Activated CD4-positive, alpha-beta memory T cell treated with anti-CD3 and anti-CD28 coated beads for 36 hours (primary cell): ENCODE results near the gene PCDHGC5. TPM values are rescaled to one million over a fixed set of nuclear protein-coding genes. Genes with fewer than 3 reads are reported as not detected.

ENCODE experiments used
- CTCF ChIA-PET: fragments of 350-600 bp; sonication (Branson Sonifier 250); formaldehyde crosslinking; loops from one replicate; lab custom pipeline; 2021; ENCODE audit warnings: antibody characterized with exemption, inconsistent platforms; lab: Charles Lee
- POLR2A ChIA-PET: fragments of 350-600 bp; sonication (Branson Sonifier 250); formaldehyde crosslinking; loops from one replicate; lab custom pipeline; 2021; ENCODE audit warnings: antibody characterized with exemption; lab: Charles Lee
- DNase-seq: peaks from one replicate; pipeline ENCODE4 v3.0.0-alpha.2; 2020
- H3K27ac Mint-ChIP-seq: one replicate; pipeline ENCODE4 v1.8.0; 2021; ENCODE audit warnings: mixed read lengths
- H3K27me3 Mint-ChIP-seq: one replicate; pipeline ENCODE4 v1.8.0; 2021; ENCODE audit warnings: mixed read lengths
- H3K36me3 Mint-ChIP-seq: one replicate; pipeline ENCODE4 v1.8.0; 2021; ENCODE audit warnings: mixed read lengths
- H3K4me1 Mint-ChIP-seq: one replicate; pipeline ENCODE4 v1.8.0; 2021; ENCODE audit warnings: low read depth, mixed read lengths
- H3K4me3 Mint-ChIP-seq: one replicate; pipeline ENCODE4 v1.8.0; 2021; ENCODE audit warnings: mild to moderate bottlenecking, mixed read lengths
- H3K9me3 Mint-ChIP-seq: one replicate; pipeline ENCODE4 v1.8.0; 2021; ENCODE audit warnings: mixed read lengths
- intact Hi-C: fragments of 100-400 bp; cut with micrococcal nuclease; formaldehyde crosslinking; loops from one replicate; pipeline ENCODE4 v1.15.1; 2023
- total RNA-seq, 2 experiments: library from RNA; stranded (reverse); gene quantifications; one replicate each; pipeline ENCODE4 v1.2.3, GENCODE V29; 2021

The PCDHGC5 gene
- total RNA-seq, result not detected

DNA sequence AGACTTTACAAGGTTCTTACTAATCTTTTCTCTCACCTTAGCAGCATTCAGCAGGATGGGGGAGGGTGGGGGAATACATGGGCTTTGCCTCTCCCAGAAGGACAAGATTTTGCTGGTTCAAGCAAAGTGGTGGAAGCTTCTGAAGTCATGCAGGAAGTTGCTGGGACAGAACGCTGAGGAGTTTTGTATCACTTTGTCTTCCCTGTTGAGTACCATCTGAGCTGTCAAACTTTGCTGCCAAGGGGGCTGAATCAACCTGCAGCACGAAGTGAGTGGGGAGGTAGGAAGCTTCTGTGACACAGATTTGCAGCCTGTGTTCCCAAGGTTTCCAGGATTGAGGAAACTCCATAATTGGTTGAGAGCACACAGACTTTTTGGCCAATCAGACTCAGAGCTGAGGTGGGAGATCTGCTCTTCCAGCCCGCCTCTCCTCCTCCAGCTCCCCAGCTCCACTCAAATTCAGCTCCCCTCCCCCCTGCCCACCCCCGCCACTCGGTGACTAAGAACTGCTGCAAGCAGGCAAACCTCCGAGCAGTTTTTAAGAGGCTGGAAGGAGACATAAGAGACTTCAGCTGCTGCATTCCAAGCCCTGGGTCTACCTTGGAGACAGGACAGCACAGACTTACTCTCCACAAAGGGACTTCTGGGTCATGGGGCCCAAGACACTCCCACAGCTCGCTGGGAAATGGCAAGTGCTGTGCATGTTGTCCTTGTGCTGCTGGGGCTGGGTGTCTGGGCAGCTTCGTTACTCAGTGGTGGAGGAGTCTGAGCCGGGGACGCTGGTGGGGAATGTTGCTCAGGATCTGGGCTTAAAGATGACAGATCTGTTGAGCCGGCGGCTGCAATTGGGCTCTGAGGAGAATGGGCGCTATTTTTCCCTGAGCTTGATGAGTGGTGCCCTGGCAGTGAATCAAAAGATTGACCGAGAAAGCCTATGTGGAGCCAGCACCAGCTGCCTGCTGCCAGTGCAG lies at the start of gene PCDHGC5:
PCDHGC5 (plus strand) TSS at position 491 of the 971 bp plus-strand sequence; CDS start at position 651, 160 bp downstream.
- no peaks in the 10 kb centered on the region for H3K36me3 Mint-ChIP-seq
- peaks cover 17% of the 10 kb centered on the region for H3K4me1 Mint-ChIP-seq
- no peak within 1 kb of the TSS for H3K27ac Mint-ChIP-seq
- peaks cover 78% of the 10 kb centered on the region for H3K27me3 Mint-ChIP-seq
- ChIA-PET CTCF (no interaction called here), POLR2A (no interaction called here)
- no peak for DNase-seq
- H3K4me3 Mint-ChIP-seq, result no peak within 1 kb of the TSS
- H3K9me3 Mint-ChIP-seq, result no peaks in the 10 kb centered on the region
- intact Hi-C loops, result no loop called here

GRCh38 chr5:141439411-141440141 lies 49.3 kb upstream of the PCDHGC5 start:
- Mint-ChIP-seq H3K9me3 (no peaks in the 10 kb centered on the region), H3K4me1 (no peaks in the 10 kb centered on the region), H3K27me3 (peaks cover 10% of the 10 kb centered on the region), H3K4me3 (no peak overlapping the region), H3K27ac (no peak overlapping the region), H3K36me3 (no peaks in the 10 kb centered on the region)
- intact Hi-C loops, result no loop called here
- ChIA-PET CTCF (interaction anchor here (0.6 to 1.1 kb wide), 2 partner anchors 73 to 85 kb away, joined by 3 to 4 read pairs; no protein-coding TSS in a partner anchor), POLR2A (no interaction called here)
- no peak for DNase-seq

DNA sequence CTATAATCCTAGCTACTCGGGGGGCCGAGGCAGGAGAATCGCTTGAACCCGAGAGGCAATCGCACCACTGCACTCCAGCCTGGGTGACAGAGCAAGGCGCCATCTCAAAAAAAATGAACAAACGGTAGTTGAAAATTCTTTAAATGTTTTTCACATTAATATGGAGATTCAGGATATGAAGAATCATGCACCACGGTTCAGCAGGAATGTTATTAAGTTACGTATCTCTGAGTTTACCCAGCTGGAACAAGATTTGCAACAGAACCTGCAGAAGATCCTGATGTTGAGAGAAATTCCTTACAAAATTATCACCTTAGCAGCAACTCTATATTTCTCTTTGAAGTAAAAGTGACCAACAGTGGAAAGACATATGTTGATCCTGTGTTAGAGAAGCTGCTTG lies 48.5 kb upstream of the PCDHGC5 start:
- no peaks in the 10 kb centered on the region for H3K4me1 Mint-ChIP-seq
- ChIA-PET CTCF (no interaction called here), POLR2A (no interaction called here)
- no peak for DNase-seq
- peaks cover 10% of the 10 kb centered on the region for H3K27me3 Mint-ChIP-seq
- H3K36me3 Mint-ChIP-seq, result no peaks in the 10 kb centered on the region
- H3K27ac Mint-ChIP-seq, result no peak overlapping the region
- H3K4me3 Mint-ChIP-seq, result no peak overlapping the region
- H3K9me3 Mint-ChIP-seq, result no peaks in the 10 kb centered on the region
- intact Hi-C loops, result no loop called here

- no peaks in the 10 kb centered on the region for H3K4me1 Mint-ChIP-seq
- no peak overlapping the region for H3K27ac Mint-ChIP-seq
- no peak for DNase-seq
- H3K27me3 Mint-ChIP-seq, result peaks cover 13% of the 10 kb centered on the region
- CTCF ChIA-PET, result interaction anchor here (0.6 kb wide), 1 partner anchor 83 kb away, joined by 3 read pairs; no protein-coding TSS in a partner anchor
- no peak overlapping the region for H3K4me3 Mint-ChIP-seq
- intact Hi-C loops, result no loop called here
- POLR2A ChIA-PET, result no interaction called here
- H3K36me3 Mint-ChIP-seq, result no peaks in the 10 kb centered on the region
- H3K9me3 Mint-ChIP-seq, result no peaks in the 10 kb centered on the region
Measured at GRCh38 chr5:141441571-141442170, 47.2 kb upstream of the PCDHGC5 start.

- CTCF ChIA-PET, result no interaction called here
- H3K4me1 Mint-ChIP-seq, result no peaks in the 10 kb centered on the region
- no peaks in the 10 kb centered on the region for H3K36me3 Mint-ChIP-seq
- H3K27me3 Mint-ChIP-seq, result peaks cover 15% of the 10 kb centered on the region
- no peaks in the 10 kb centered on the region for H3K9me3 Mint-ChIP-seq
- no peak for DNase-seq
- intact Hi-C loops, result no loop called here
- H3K27ac Mint-ChIP-seq, result no peak overlapping the region
- POLR2A ChIA-PET, result no interaction called here
- H3K4me3 Mint-ChIP-seq, result no peak overlapping the region
Measured at GRCh38 chr5:141465351-141465750, 23.5 kb upstream of the PCDHGC5 start.

- intact Hi-C loops, result loop anchor here (1.0 to 5.0 kb wide), 3 partner anchors 37 to 87 kb away; partner anchors contain the start of gene PCDHGA11
- DNase-seq, result peak; percentile 72
- peak within 1 kb of the TSS; percentile 79 for H3K4me3 Mint-ChIP-seq
- no peak within 1 kb of the TSS for H3K27ac Mint-ChIP-seq
- H3K36me3 Mint-ChIP-seq, result no peaks in the 10 kb centered on the region
- H3K4me1 Mint-ChIP-seq, result peaks cover 20% of the 10 kb centered on the region
- CTCF ChIA-PET, result interaction anchor here (0.9 to 1.8 kb wide), 11 partner anchors 9 to 82 kb away, joined by 3 to 22 read pairs (median 4); partner anchors contain the start of genes PCDHGA12 and PCDHGC4
- peaks cover 48% of the 10 kb centered on the region for H3K27me3 Mint-ChIP-seq
- POLR2A ChIA-PET, result interaction anchor here (1.6 kb wide), 1 partner anchor 10 kb away, joined by 4 read pairs; no protein-coding TSS in a partner anchor
- no peaks in the 10 kb centered on the region for H3K9me3 Mint-ChIP-seq
Measured at GRCh38 chr5:141475625-141476131, 13.2 kb upstream of the PCDHGC5 start, which contains the start of gene PCDHGC3. Gene PCDHGC3, plus strand, starts transcription at chr5:141475966. Its CDS starts 151 bp downstream, at chr5:141476117.

DNA sequence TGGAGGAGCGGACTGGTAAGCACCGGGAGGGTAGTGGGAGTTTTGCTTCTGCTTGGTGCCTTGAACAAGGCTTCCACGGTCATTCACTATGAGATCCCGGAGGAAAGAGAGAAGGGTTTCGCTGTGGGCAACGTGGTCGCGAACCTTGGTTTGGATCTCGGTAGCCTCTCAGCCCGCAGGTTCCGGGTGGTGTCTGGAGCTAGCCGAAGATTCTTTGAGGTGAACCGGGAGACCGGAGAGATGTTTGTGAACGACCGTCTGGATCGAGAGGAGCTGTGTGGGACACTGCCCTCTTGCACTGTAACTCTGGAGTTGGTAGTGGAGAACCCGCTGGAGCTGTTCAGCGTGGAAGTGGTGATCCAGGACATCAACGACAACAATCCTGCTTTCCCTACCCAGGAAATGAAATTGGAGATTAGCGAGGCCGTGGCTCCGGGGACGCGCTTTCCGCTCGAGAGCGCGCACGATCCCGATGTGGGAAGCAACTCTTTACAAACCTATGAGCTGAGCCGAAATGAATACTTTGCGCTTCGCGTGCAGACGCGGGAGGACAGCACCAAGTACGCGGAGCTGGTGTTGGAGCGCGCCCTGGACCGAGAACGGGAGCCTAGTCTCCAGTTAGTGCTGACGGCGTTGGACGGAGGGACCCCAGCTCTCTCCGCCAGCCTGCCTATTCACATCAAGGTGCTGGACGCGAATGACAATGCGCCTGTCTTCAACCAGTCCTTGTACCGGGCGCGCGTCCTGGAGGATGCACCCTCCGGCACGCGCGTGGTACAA lies 12.6 kb upstream of the PCDHGC5 start:
- Mint-ChIP-seq H3K36me3 (no peaks in the 10 kb centered on the region), H3K9me3 (no peaks in the 10 kb centered on the region), H3K4me1 (peaks cover 20% of the 10 kb centered on the region), H3K4me3 (peak overlapping the region; percentile 79), H3K27me3 (peaks cover 50% of the 10 kb centered on the region), H3K27ac (no peak overlapping the region)
- intact Hi-C loops, result loop anchor here (5.0 kb wide), 2 partner anchors 54 to 86 kb away; partner anchors contain the start of gene PCDHGA11
- no peak for DNase-seq
- ChIA-PET POLR2A (interaction anchor here (1.6 kb wide), 1 partner anchor 9 kb away, joined by 4 read pairs; no protein-coding TSS in a partner anchor), CTCF (interaction anchor here (1.0 to 1.8 kb wide), 8 partner anchors 9 to 81 kb away, joined by 3 to 22 read pairs (median 4); partner anchors contain the start of gene PCDHGC4)

GRCh38 chr5:141477044-141477575 lies 11.8 kb upstream of the PCDHGC5 start:
- ChIA-PET CTCF (interaction anchor here (1.0 to 1.8 kb wide), 6 partner anchors 8 to 81 kb away, joined by 3 to 22 read pairs (median 5); partner anchors contain the start of gene PCDHGC4), POLR2A (no interaction called here)
- no peaks in the 10 kb centered on the region for H3K36me3 Mint-ChIP-seq
- no peak for DNase-seq
- H3K4me3 Mint-ChIP-seq, result peak overlapping the region; percentile 79
- peaks cover 20% of the 10 kb centered on the region for H3K4me1 Mint-ChIP-seq
- peaks cover 51% of the 10 kb centered on the region for H3K27me3 Mint-ChIP-seq
- H3K27ac Mint-ChIP-seq, result no peak overlapping the region
- intact Hi-C loops, result loop anchor here (5.0 kb wide), 2 partner anchors 55 to 85 kb away; partner anchors contain the start of gene PCDHGA11
- no peaks in the 10 kb centered on the region for H3K9me3 Mint-ChIP-seq

DNA sequence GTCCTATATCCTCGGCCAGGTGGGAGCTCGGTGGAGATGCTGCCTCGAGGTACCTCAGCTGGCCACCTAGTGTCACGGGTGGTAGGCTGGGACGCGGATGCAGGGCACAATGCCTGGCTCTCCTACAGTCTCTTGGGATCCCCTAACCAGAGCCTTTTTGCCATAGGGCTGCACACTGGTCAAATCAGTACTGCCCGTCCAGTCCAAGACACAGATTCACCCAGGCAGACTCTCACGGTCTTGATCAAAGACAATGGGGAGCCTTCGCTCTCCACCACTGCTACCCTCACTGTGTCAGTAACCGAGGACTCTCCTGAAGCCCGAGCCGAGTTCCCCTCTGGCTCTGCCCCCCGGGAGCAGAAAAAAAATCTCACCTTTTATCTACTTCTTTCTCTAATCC lies 11.1 kb upstream of the PCDHGC5 start:
- Mint-ChIP-seq H3K9me3 (no peaks in the 10 kb centered on the region), H3K4me1 (peaks cover 20% of the 10 kb centered on the region), H3K27ac (no peak overlapping the region), H3K4me3 (no peak overlapping the region), H3K36me3 (no peaks in the 10 kb centered on the region), H3K27me3 (peaks cover 56% of the 10 kb centered on the region)
- ChIA-PET CTCF (interaction anchor here (0.7 to 1.3 kb wide), 3 partner anchors 46 to 71 kb away, joined by 3 to 4 read pairs (median 3); partner anchors contain the start of gene PCDHGA12), POLR2A (no interaction called here)
- DNase-seq, result no peak
- intact Hi-C loops, result loop anchor here (5.0 kb wide), 2 partner anchors 56 to 84 kb away; partner anchors contain the start of gene PCDHGA11

DNA sequence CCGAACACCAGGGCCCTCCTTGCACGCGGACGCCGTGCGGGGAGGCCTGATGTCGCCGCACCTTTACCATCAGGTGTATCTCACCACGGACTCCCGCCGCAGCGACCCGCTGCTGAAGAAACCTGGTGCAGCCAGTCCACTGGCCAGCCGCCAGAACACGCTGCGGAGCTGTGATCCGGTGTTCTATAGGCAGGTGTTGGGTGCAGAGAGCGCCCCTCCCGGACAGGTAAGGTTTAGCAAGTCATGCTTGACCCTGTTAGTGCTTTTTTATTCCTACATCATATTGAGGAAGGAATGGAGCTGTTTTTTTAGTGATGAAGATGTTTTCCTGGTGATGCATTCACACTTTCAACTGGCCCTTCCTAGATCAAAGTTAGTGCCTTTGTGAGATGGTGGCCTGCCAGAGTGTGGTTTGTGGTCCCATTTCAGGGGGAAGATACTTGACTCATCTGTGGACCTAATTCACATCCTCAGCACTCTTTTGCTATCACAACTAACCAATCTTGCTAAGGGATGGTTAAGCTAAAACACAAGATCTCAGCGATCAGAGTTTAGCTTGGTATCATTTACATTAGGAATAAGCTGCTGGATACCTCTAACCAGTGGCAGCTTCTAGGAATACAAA lies 10.4 kb upstream of the PCDHGC5 start:
- ChIA-PET POLR2A (no interaction called here), CTCF (interaction anchor here (0.6 to 1.3 kb wide), 7 partner anchors 17 to 89 kb away, joined by 3 to 4 read pairs (median 3); partner anchors contain the start of genes PCDHGA10 and PCDHGA12)
- Mint-ChIP-seq H3K4me3 (no peak overlapping the region), H3K36me3 (no peaks in the 10 kb centered on the region), H3K4me1 (peaks cover 20% of the 10 kb centered on the region), H3K27ac (no peak overlapping the region), H3K9me3 (no peaks in the 10 kb centered on the region), H3K27me3 (peaks cover 61% of the 10 kb centered on the region)
- DNase-seq, result no peak
- intact Hi-C loops, result loop anchor here (5.0 kb wide), 2 partner anchors 56 to 84 kb away; partner anchors contain the start of gene PCDHGA11
